HG03520 (cell line): ENCODE results near the gene CMTM5.

ENCODE experiments used
- ATAC-seq: cut with Tn5 transposase; IDR thresholded peaks from one replicate; pipeline ENCODE4 v1.9.1; 2021; ENCODE audit warnings: mild to moderate bottlenecking, moderate library complexity; ENCODE audit not compliant: unreplicated experiment

CMTM5 gene

DNA sequence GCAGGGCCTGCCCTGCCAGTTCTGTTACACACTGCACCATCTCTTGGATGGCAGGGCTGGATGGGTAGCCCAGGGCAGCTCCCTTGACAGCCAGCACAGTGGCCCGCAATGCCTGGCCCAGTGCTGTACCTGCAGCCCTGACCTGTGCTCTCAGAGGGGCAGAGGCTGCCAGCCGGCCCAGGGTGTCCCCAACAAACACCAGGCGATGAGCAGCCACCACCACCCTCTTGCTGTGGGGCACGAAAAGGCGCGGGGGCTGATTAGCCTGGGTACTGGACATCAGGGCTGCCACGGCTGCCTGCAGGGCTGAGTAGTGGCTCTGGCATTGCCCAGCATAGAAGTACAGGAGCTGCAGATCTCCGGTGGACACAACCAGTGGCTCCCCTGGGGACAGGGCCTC is 19.6 kb upstream of the CMTM5 start:
- ATAC-seq, result no peak

DNA sequence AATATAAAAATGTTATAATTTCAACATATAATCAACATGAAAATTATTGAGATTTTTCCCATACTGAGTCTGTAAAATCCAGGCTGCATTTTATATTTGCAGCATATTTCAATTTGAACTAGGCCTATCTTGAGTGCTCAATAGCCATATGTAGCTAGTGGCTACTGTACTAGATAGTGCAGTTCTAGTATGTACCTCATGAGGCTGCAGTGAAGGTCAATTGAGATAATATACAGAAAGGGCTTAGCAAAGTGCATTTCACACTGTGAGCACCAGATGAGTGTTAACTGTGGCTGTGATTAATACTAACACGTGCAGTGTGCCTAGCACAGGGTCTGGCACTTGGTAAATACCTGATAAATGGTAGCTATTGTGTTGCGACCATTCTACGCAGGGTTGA is 18.8 kb upstream of the CMTM5 start:
- ATAC-seq, result no peak

DNA sequence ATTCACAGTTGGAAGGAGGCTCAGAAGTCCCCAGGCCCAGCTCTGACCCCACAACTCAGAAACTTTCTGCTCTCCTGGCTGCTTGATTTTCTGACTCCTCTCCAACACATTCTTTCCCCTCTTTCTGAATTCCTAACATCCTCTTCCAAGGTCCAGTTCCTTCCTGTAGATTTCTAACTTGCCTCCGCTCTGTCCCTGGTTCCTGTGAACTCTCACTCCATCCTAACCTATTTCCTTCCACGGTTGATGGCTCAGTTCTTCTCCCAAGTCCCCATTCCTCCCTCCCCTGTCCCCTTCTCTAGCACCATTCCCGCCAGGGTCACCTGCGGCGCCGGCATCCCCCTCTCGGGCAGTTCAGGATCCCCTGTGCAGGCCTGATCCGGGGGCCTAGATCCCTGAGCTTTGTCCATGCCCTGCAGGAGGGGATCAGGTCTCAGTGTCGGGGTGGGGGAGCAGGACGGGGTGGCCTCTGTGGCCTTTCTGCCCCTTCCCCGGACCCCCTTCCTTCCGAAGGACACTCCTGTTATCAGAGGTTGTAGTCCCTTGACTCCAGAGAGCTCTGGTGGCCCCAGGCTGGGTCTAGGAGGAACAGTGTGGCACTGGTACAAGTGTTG is 18.2 kb upstream of the CMTM5 start:
- no peak for ATAC-seq

DNA sequence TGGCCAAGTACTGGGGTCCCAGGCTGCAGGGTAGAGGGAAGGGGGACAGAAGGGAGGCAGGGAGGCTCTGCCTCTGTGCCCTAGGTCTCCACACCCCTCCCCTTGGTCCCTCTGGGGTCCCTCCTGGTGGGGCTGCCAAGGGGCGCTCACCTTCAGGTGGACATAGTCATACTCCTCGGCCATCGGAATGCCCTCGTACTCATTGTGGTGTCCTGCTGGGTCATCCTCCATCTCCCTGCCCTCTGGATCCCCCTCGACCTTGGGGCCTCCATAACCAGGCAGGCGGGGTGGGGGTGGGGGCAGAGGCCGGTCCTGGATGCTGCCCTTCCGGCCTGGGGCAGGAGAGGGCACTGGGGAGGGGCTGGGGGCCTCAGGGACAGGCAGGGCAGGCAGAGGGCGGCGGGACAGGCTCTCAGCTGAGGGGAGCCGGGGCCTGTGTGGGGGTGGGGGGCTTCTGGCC is 17.6 kb upstream of the CMTM5 start:
- no peak for ATAC-seq

DNA sequence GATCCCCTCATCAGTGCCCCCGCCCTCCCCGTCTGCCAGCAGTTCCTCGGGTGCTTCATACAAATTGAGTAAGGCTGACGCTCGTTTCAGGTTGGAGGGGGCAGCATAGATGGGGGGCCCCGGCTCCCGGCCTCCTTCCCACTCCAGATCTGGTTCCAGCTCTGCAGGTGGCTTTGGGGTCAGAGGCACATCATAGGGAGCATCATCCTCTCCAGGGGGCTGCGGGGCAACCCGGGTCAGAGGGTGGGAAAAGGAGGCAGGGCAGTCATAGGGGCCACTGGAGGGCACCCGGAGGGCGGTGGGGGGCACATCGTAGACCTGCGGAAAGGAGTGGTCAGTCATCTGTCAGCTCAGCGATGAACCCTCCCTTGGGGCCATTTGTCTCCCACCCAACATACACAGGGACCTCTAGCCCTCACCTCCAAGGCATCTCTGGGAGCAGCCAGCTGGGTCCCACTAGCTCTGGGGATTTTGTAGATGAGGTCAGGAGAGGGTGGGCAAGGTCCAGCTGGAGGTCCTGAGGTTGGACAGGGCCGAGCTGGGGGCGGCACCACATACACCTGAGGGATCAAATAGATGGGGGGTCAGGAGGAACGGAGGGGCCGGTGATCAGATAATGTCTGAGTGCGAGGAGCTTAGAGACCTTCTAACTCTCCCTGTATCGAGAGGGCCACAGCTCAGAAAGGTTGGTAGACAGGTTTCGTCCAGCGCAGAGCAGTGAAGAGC is 17.0 kb upstream of the CMTM5 start:
- no peak for ATAC-seq

DNA sequence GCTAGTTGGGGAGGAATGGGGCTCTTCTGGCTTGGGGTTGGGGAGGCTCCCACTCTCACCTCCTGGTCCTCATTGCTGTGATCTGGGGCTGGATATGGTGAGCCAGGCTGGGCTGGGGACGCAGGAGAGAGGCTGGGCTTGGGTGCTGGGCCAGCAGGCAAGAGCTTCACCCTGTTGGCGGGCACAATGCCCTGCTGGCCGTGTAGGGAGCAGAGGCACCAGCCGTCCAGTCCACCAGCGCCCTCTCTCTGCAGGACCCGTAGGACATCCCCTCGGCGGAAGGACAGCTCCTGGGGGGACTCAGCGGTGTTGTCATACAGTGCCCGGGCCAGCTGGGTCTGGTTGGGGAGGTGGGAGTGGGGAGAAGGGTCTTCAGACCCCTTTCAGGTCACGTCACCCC is 16.4 kb upstream of the CMTM5 start:
- ATAC-seq, result no peak

DNA sequence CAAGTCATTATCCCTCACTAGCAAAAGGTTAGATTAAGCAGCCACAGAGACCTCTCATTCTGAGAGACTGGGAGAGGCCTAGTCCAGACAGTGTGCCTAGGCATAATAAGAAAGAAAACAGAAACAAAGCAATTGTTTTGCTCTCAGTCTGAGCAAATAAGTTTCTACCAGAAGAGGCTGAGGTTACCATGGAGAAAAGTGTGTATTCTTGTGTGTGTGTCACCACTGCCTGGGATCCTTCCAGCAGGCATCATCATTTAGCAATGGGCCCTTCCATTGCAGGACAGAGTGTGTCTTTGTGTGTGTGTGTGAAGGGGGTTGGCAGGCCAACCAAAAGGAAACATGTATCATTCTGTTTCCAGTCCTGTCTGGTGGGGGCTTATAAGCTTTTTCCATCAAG is 15.5 kb upstream of the CMTM5 start:
- no peak for ATAC-seq

DNA sequence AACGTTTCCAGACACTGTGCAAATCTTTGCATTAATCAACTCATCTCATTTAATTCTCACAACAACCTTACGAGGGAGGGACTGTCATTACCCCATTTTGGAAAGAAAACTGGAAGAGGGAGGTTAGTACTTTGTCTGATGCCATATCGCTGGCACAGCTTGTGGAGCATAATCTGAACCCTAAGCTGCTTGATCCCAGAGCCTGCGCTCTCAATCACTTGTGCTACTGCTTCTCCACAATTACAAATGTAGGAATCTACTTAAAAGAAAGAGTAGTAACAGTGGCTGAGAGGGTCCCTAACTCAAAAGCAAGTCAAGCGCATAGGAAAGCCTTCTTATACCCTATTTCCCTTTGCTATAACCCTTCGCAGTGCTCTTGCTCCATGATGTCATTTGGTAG is 15.1 kb upstream of the CMTM5 start:
- ATAC-seq, result no peak

DNA sequence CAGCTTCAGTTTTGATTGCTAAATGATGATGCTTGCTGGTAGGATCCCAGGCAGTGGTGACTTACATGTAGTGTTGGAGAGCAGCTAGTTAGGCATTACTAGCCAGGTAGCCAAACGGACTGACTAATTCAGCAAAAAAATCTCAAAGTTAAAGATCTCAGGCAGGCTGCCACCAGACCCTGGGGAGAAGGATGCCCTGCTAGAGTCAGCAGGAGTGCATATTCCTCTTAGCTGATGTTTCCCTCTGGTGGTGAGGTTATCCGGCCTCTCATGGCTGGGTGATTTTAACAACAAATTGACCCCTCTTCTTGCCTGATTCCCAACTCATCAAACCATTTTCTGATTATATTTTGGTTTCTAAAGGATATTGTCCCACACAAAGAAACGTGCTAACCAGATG is 14.6 kb upstream of the CMTM5 start:
- no peak for ATAC-seq

DNA sequence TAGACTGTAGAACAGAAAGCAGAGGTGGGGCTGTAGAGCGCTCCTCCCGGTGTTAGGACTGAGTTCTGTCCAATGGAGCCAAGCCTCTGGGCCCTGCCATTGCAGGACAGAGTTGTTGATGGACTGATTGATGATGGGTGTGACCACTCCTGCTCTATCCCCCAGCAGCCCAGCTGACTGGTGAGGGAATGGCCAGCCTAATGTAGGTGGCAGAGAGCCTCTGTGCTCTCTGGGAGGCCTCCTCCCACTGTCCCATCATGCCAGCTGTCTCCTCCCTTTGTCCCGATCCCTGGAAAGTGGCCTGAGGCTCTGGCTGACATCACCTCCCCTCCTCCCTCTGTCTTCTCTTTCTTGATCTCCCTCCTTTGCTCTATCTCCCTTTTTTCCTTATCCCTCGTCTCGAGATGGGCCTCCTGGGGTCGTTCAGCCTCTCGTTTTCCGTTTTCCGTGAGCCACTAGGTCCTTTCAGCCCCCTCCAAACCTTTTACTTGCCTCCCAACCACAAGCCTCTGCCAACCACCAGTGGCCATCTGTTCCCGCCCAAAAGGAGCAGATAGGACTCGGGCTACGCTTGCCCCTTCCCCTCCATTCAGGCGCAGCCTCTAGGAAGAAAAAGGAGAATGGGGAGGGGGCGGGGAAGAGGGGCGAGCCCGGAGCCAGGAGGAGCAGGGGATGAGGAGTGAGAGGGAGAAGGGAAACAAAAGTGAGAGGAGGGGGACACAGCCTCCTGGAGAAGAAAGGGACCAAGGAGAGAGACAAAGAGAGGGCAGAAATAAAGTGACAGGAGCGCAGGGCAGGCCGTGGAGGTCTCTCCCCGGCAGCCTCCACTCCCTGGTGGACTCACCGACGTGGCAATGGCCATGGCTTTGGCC is 12.4 kb upstream of the CMTM5 start:
- ATAC-seq, result no peak

DNA sequence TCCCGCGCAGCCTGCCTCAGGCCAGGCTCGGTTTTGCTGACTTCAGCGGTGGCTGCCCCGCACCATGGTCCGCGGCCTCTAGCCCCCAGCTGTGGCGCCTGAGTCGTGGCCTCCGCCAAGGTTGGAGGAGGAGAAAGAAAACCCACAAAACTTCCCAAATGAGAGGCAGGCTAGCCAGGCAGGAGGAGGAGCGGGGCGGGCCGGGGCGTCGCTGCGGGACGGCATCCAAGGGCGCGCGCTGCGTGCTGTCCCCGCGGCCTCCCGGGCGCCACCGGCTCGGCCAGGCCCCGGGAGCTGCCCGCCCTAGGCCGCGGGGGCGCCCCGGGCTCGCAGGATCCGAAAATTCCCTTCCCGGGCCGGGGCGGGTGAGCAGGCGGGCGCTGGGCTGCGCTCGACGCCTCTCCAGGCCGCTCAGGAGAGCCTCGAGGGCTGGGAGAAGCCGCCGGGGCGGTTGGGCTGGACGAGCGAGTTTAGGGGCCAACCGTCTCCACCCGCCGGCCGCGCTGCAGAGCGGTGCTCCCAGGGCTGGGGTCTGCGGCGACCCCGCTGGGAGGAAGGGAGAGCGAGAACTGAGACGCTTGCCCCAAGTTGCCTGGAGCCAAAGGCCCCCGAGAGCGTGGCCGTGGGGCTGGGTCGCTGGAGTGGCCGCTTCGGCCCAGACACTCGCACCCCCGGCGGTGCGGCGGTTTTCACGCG is 11.7 kb upstream of the CMTM5 start, which contains the start of gene EFS:
Gene EFS, minus strand, starts transcription at position 137 of the 696 bp plus-strand sequence. CDS start 147 bp downstream, outside the sequence.
- ATAC-seq, result no peak

DNA sequence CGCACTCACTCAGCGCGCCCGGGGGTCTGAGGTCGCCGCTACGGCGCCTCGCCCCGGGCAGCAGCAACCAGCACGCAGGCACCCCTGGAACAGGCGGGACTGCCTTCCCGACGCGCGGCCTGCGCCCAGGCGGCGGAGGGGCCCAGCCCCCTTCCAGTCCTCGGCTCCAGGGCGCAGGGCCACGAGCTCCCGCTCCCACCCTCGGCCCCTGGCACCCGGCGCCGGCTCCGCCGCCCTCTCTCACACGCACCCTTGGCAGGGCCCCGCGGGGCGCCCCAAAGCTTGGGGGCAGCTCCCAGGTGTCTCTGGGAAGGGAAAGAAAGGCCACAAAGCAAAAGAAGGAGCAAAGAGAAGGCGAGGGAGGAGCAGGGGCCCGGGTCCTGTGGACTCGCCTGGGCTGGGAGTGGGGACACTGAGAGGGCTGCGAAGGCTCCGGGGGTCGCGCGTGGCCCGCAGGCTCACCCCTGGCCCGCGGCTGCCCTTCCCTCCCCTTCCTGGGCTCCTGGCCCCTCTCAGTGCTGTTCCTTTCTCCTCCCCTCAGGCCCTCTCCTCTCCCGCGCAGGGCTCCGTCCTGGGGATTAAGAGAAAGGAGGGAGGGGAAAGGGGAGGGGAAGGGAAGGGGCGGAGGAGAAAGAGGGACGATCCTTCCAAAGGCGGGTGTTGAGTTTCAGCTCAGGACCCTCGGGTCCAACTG is 11.0 kb upstream of the CMTM5 start:
- no peak for ATAC-seq

DNA sequence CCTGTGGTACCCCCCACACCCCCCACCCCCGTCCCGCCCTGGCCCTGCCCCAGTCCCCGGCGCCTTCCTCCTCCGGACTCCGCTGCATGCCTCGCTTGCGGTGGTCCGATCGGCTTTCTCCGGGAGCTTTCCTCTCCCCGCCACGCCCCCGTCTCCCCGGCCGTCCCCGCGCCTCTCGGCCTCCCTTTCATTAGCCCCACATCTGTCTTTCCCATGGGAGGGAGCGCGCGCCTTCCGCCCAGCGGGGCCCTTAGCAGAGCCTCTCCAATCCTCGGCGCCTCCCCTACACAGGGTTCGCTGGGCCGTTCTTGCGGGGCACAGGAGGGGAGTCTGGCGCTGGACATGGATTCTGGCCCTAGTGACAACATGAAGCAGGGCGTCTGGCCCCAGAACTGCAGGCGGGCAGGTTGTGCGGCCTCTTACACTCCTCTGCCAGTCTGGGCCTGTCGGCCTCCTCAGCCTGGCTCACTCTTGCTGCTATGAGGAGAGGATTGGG is 10.4 kb upstream of the CMTM5 start:
- no peak for ATAC-seq

DNA sequence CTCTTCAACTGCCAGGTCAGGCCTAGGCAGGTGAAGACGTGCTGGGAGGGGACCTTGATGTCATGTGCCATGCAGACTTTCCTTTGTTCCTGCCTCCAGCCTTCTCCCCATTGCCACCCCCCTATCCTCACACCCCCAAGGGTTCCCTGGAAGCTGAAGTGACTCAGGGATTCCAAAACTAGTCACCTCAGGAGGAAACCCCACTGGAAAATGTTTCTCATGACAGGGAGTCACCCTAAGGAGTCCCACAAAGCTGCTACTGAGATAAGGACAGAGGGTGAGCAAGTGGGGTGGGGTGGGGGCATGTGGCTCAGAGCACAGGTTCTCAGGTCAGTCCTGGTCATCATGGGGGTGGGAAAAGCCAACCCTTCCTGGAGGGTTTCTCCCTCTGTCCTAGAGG is 6.6 kb upstream of the CMTM5 start:
- ATAC-seq, result no peak

DNA sequence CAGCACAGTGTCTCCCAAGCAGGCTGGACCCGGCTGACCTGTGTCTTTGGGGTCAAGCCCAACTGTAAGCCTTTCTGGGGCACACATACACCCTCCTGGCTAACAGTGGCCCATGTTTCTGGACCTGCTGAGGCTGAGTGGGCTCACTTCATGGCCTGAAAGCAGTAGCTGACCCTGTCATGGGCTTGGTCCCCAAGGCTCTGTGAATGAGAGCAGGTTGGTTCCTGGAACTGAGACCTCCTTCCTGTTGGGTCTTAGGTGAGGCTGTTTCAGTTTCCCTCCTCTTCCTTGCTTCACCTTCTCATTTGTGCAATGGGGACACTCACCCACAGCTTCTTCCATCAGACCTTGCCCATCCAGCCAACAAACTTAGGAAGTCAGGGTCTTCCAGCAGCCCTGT is 5.0 kb upstream of the CMTM5 start:
- no peak for ATAC-seq

DNA sequence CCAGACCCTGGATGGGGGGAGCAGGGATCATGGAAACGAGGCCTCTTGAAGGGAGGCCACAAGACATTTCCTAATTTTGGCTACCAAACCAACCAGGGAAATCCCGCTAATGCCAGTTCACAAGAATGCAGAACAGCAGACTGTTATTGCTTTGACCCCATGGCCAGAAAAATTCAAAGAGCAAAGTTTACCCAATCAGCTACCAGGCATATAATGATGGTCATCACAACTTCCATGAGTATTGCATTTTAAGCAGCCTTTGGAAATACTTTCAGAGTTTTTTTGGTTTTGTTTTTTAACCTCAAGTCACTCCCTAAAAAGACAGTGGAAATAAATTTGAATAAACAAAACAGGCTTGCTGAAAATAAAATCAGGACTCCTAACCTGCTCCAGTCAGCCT is 4.3 kb upstream of the CMTM5 start, which contains the start of gene IL25:
Gene IL25, plus strand, starts transcription at position 301 of the 400 bp plus-strand sequence.
- ATAC-seq, result no peak

DNA sequence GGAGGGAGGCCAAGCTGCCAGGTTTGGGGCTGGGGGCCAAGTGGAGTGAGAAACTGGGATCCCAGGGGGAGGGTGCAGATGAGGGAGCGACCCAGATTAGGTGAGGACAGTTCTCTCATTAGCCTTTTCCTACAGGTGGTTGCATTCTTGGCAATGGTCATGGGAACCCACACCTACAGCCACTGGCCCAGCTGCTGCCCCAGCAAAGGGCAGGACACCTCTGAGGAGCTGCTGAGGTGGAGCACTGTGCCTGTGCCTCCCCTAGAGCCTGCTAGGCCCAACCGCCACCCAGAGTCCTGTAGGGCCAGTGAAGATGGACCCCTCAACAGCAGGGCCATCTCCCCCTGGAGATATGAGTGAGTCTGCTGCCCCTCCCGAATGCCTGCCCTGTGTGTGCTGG is 3.8 kb upstream of the CMTM5 start:
- no peak for ATAC-seq

DNA sequence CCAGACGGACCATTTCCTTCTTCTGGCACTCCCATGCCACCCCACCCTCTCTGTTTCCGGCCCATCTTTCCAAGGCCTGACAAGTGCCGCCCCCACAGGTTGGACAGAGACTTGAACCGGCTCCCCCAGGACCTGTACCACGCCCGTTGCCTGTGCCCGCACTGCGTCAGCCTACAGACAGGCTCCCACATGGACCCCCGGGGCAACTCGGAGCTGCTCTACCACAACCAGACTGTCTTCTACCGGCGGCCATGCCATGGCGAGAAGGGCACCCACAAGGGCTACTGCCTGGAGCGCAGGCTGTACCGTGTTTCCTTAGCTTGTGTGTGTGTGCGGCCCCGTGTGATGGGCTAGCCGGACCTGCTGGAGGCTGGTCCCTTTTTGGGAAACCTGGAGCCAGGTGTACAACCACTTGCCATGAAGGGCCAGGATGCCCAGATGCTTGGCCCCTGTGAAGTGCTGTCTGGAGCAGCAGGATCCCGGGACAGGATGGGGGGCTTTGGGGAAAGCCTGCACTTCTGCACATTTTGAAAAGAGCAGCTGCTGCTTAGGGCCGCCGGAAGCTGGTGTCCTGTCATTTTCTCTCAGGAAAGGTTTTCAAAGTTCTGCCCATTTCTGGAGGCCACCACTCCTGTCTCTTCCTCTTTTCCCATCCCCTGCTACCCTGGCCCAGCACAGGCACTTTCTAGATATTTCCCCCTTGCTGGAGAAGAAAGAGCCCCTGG is 1.2 kb upstream of the CMTM5 start:
- no peak for ATAC-seq

DNA sequence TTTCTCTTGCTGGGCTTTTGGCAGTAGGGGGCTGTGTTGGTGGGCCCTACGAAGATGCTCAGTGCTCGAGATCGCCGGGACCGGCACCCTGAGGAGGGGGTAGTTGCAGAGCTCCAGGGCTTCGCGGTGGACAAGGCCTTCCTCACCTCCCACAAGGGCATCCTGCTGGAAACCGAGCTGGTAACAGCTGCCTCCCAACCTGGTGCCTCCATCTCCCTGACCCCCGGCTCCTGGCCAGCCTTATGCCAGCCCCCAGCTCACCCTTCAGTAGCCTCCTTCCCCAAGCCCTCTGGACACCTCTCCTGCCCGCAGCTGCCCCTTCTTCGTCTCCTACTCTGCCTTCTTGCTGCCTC is 328 bp downstream of the CMTM5 start:
- no peak for ATAC-seq
